ENCODE data around the gene RUNDC3A.
A peak's percentile ranks its signal among the peaks of the same experiment; 100 is the strongest.
"Not testable (repeated sequence)": the region's sequence is repeated elsewhere in the genome, so short reads cannot be mapped to it uniquely, and the experiment has no call there.

Gene RUNDC3A

GRCh38 chr17:44360826-44361225 lies 52.4 kb downstream of the RUNDC3A start:
- DNase-seq = peak; percentile 48

GRCh38 chr17:44361292-44362260 lies 53.2 kb downstream of the RUNDC3A start:
- no peak for DNase-seq

- DNase-seq = no peak
Measured at GRCh38 chr17:44362459-44362948, 54.1 kb downstream of the RUNDC3A start.

- peak; percentile 18 for DNase-seq
Measured at GRCh38 chr17:44362949-44363612, 54.7 kb downstream of the RUNDC3A start.

GRCh38 chr17:44363613-44364159 lies 55.3 kb downstream of the RUNDC3A start, which contains the start of gene FAM171A2:
Gene FAM171A2, minus strand, starts transcription at chr17:44363853. Its CDS starts 139 bp downstream, at chr17:44363714.
- peak; percentile 68 for DNase-seq

- not testable (repeated sequence) for DNase-seq
Measured at GRCh38 chr17:44365051-44365450, 56.6 kb downstream of the RUNDC3A start.

GRCh38 chr17:44367231-44367979 lies 59.0 kb downstream of the RUNDC3A start:
- DNase-seq = no peak
